GM12801 (cell line): ENCODE results near the gene LTB4R.

Experiments used
- CTCF ChIP-seq: IDR thresholded peaks from one replicate; pipeline ENCODE4 v1.5.1; 2011; ENCODE audit warnings: control low read depth; ENCODE audit not compliant: insufficient read length; ENCODE audit errors: extremely low read depth

The LTB4R gene

DNA sequence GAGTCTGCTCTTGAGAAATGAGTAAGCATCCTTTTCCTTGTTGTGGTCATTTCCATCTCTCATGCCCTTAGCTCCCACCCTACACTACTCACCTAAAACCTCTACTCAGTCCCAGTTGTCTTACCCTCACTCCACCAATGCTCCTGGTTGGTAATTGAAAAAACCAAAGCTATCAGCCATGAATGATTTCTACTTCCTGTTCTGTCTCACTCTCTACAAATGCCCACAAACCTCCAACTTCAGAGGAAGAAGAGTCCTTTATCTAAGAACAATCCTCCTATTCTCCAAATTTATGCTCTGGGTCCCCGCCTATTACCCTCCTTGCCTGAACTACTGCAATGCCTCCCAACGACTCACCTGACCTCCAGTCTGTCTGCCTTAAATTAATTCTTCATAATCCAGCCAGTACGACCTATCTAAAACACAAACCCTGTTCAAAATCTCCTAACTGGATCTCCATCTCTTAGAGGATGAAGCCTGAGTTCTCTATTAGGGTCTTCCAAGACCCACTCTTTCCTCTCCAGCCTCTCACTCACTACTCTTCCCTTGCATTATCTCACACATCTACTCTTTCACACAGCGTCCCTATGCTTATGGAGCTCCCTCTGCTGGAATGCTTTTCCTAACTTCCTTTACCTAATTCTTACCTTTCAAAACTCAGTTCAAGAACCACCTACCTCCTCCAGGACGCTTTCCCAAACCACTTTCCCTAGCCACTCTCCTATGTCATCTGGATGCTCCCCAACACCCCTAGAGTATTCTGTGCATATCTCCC is 13.9 kb upstream of the LTB4R start:
- no peak for TF ChIP-seq CTCF

- TF ChIP-seq CTCF, result no peak
These were observed 12.4 kb upstream of the LTB4R start for GRCh38 chr14:24298892-24299254.

- TF ChIP-seq CTCF, result no peak
These were observed 11.8 kb upstream of the LTB4R start, which contains the start of the genes DHRS1 and NOP9 for GRCh38 chr14:24299255-24300191. Gene DHRS1 (minus strand): TSS chr14:24299780. CDS start chr14:24299106, 674 bp downstream. Gene NOP9 (plus strand): TSS chr14:24299850. CDS start chr14:24299955, 105 bp downstream.

DNA sequence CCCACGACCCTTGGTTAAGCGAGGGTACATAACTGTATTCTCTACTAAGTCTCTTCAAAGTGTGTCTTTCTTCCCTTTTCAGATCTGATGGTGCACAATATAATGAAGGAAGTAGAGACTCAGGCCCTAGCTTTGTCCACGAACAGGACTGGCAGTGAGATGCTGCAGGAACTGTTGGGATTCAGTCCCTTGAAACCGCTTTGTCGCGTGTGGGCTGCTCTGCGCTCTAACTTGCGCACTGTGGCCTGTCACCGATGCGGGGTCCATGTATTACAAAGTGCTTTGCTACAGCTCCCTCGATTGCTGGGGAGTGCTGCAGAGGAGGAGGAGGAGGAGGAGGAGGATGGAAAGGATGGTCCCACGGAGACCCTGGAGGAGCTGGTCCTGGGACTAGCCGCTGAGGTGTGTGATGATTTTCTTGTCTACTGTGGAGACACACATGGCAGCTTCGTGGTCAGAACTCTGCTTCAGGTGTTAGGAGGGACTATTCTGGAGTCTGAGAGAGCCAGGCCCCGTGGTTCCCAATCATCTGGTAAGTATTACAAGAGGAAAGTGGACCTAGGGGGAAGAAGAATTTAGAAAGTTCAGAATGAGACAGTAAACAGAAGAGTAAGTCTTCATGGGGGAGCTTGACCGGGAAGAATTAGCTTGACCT is 10.8 kb upstream of the LTB4R start:
- no peak for TF ChIP-seq CTCF

- no peak for TF ChIP-seq CTCF
These were observed 7.3 kb upstream of the LTB4R start for GRCh38 chr14:24304019-24304387.

DNA sequence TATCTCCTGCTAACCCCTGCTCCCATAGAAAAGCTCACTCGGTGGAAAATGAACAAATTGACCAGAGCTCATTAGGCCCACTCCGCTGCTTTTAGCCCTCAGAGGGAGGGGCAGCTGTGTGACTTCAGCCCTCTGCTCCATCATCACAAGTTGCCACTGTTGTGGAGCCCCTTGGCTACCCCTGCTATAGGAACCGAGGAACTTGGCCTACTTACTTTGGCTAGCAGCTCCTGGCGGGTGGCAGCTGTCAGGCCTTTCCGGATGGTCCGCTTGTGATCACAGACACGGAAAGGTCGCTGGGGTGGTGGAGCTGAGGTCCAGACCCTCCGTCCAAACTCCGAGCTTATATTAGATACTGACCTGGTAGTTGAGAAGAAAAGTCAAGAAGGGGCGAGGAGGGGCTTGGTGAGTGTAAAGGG is 4.1 kb upstream of the LTB4R start:
- TF ChIP-seq CTCF, result no peak
